ENCODE results near the gene ENOX2.

- TF ChIP-seq POLR2AphosphoS5 (IDR thresholded peaks at IDR 0.05; ENCODE audit: low read depth, low read length), result peak; percentile 58; the same call in 1 of the 2 replicates
- no peak for TF ChIP-seq ETV6 (CRISPR knock-in tag; conservative IDR thresholded peaks at IDR 0.05)
- TF ChIP-seq CTCF (CRISPR knock-in tag; IDR thresholded peaks at IDR 0.05), result no peak
- TF ChIP-seq ZNF740 (CRISPR knock-in tag; IDR thresholded peaks at IDR 0.05), result no peak
- TF ChIP-seq ATF5 (CRISPR knock-in tag; IDR thresholded peaks at IDR 0.05; ENCODE audit: low read depth), result no peak
- no peak for TF ChIP-seq EZH2 (conservative IDR thresholded peaks at IDR 0.05; ENCODE audit: low read depth, low read length)
- 0 out of 2 replicates have a peak, but pooled peaks have one; percentile 49 for TF ChIP-seq ZNF772 (CRISPR knock-in tag; IDR thresholded peaks at IDR 0.05)
- no peak for TF ChIP-seq KDM4B (CRISPR knock-in tag; IDR thresholded peaks at IDR 0.05)
- TF ChIP-seq KDM3A (CRISPR knock-in tag; IDR thresholded peaks at IDR 0.05; ENCODE audit: low read depth), result no peak
- TF ChIP-seq MEF2D (CRISPR knock-in tag; IDR thresholded peaks at IDR 0.05), result peak; percentile 30; the same call in 1 of the 2 replicates
Measured at GRCh38 chrX:130902783-130903613, at the start of gene ENOX2.

All from HepG2 (cell line).